WERI-Rb-1 (cell line): ENCODE measurements around the gene COMMD3.
"Not testable (repeated sequence)": the region's sequence is repeated elsewhere in the genome, so short reads cannot be mapped to it uniquely, and the experiment has no call there.

ENCODE experiments used
- DNase-seq: peaks from one replicate; pipeline ENCODE4 v3.0.0-alpha.2; 2020
- H3K27ac ChIP-seq: fragments of 250-450 bp; sonication (Bioruptor Pico); 2 replicates; pipeline ENCODE4 v1.5.1; 2020; ENCODE audit warnings: mild to moderate bottlenecking, moderate library complexity
- H3K27me3 ChIP-seq: fragments of 250-450 bp; sonication (Bioruptor Pico); 2 replicates; pipeline ENCODE4 v1.5.1; 2021; ENCODE audit warnings: mild to moderate bottlenecking, low read depth, moderate library complexity; ENCODE audit not compliant: insufficient read depth, severe bottlenecking
- H3K36me3 ChIP-seq: fragments of 250-450 bp; sonication (Bioruptor Pico); 2 replicates; pipeline ENCODE4 v1.5.1; 2020; ENCODE audit warnings: mild to moderate bottlenecking, moderate library complexity
- H3K4me3 ChIP-seq: 2 replicates; pipeline ENCODE4 v1.5.1; 2011; ENCODE audit warnings: low read depth, mild to moderate bottlenecking, control low read depth, low read length
- H3K9me3 ChIP-seq: fragments of 250-450 bp; sonication (Bioruptor Pico); 2 replicates; pipeline ENCODE4 v1.5.1; 2021; ENCODE audit warnings: mild to moderate bottlenecking, moderate library complexity; ENCODE audit not compliant: severe bottlenecking
- TF ChIP-seq, protein P1 (sequence below): IDR thresholded peaks from 2 replicates; pipeline ENCODE4 v1.5.1; 2011; ENCODE audit warnings: low read depth, mild to moderate bottlenecking, control low read depth, inconsistent platforms, low read length

The COMMD3 gene

DNA sequence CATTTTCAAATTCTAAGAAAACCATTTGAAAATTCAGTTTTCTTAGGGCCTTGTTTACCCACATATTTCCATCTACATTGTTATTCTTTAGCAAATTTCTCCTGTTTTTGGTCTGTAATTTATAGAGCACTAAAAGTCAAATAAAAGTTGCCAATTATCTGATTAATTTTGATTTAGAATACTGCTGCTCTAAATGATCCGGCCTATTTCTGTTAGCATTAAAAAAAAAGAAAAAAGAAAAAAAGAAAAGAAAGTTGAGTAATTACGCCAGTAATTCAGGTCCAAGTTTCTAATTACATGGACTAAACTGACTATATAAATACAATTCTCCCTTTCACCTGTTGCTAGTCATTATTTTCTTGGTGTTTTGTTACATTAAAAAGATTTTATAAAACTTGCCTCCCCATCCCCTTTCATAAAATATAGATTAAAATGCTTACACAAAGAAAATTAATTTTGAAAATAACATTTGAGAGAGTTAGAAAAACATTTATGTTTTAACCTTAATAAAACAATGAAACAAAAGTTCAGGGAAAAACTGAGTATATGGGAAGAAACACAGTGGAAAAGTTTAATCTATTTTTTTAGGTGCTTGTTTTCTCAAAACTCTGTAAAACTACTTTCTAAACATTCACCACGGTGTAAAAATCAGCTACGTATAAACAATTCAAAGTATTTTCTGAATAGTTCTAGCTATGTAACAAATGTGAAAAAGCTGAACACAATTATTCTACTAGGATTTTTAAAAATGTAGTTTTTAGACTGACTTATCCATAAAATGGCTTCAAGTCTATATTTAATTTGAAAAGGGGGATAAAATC, 6.8 kb upstream of the COMMD3 start:
- TF ChIP-seq, protein P1, sequence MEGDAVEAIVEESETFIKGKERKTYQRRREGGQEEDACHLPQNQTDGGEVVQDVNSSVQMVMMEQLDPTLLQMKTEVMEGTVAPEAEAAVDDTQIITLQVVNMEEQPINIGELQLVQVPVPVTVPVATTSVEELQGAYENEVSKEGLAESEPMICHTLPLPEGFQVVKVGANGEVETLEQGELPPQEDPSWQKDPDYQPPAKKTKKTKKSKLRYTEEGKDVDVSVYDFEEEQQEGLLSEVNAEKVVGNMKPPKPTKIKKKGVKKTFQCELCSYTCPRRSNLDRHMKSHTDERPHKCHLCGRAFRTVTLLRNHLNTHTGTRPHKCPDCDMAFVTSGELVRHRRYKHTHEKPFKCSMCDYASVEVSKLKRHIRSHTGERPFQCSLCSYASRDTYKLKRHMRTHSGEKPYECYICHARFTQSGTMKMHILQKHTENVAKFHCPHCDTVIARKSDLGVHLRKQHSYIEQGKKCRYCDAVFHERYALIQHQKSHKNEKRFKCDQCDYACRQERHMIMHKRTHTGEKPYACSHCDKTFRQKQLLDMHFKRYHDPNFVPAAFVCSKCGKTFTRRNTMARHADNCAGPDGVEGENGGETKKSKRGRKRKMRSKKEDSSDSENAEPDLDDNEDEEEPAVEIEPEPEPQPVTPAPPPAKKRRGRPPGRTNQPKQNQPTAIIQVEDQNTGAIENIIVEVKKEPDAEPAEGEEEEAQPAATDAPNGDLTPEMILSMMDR = no peak
- Histone ChIP-seq H3K36me3 (no peaks in the 10 kb centered on the region), H3K27me3 (no peaks in the 10 kb centered on the region), H3K4me3 (no peak overlapping the region), H3K9me3 (no peaks in the 10 kb centered on the region), H3K27ac (no peak overlapping the region)
- no peak for DNase-seq

DNA sequence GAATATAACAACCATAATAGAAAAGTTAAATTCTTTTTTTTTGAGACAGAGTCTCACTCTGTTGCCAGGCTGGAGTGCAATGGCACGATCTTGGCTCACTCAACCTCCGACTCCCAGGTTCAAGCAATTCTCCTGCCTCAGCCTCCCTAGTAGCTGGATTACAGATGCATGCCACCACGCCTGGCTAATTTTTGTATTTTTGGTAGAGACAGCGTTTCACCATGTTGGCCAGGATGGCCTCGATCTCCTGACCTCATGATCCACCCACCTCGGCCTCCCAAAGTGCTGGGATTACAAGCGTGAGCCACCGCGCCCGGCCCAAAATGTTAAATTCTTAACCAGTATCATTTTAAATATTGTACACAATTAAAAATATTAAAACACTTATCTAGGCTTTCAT, 6.2 kb upstream of the COMMD3 start:
- not testable (repeated sequence) for H3K36me3 ChIP-seq, H3K27me3 ChIP-seq, DNase-seq, H3K9me3 ChIP-seq, H3K27ac ChIP-seq, H3K4me3 ChIP-seq

DNA sequence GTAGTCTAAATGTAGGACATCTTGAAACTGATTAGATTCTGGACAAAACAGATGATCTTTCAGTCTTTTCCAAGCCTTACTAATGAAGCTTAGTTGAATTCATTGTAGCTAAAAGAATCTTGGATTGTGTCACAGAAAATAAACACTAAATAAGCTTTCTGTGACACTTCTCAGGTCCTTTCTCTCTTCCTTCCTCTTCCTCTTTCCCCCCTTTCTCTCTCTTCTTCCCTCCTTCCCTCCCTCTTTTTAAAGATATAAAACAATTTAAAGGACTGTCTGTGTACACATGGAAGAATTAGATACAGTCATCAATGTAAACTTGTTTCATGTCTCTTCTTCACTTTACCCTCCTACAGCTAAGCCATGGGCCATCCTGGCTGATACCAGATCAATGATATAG, 5.3 kb upstream of the COMMD3 start:
- no peak overlapping the region for H3K27ac ChIP-seq
- H3K4me3 ChIP-seq = no peak overlapping the region
- no peaks in the 10 kb centered on the region for H3K9me3 ChIP-seq
- TF ChIP-seq, protein P1 = no peak
- no peak for DNase-seq
- no peaks in the 10 kb centered on the region for H3K27me3 ChIP-seq
- H3K36me3 ChIP-seq = no peaks in the 10 kb centered on the region

DNA sequence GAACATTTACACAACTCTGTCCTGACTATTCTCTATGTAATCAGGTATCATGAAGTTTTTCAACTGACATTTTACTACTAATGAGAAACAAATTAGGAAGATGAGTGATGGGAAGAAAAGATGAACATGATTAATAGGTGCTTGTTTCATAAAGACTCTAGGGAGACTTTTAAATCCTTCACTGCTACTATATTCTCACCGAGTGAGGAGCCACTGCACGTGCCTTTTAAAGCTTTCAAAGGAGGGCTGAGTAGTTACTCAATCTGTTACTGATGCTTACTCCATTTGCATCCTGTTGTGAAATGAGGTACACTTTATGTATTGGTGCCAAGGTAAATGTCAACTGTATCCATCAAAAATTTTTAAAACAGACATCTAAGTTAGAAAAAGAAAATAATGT, 1.3 kb upstream of the COMMD3 start:
- TF ChIP-seq, protein P1 = no peak
- DNase-seq = no peak
- H3K27me3 ChIP-seq = no peaks in the 10 kb centered on the region
- no peaks in the 10 kb centered on the region for H3K9me3 ChIP-seq
- H3K27ac ChIP-seq = no peak overlapping the region
- no peaks in the 10 kb centered on the region for H3K36me3 ChIP-seq
- no peak overlapping the region for H3K4me3 ChIP-seq

DNA sequence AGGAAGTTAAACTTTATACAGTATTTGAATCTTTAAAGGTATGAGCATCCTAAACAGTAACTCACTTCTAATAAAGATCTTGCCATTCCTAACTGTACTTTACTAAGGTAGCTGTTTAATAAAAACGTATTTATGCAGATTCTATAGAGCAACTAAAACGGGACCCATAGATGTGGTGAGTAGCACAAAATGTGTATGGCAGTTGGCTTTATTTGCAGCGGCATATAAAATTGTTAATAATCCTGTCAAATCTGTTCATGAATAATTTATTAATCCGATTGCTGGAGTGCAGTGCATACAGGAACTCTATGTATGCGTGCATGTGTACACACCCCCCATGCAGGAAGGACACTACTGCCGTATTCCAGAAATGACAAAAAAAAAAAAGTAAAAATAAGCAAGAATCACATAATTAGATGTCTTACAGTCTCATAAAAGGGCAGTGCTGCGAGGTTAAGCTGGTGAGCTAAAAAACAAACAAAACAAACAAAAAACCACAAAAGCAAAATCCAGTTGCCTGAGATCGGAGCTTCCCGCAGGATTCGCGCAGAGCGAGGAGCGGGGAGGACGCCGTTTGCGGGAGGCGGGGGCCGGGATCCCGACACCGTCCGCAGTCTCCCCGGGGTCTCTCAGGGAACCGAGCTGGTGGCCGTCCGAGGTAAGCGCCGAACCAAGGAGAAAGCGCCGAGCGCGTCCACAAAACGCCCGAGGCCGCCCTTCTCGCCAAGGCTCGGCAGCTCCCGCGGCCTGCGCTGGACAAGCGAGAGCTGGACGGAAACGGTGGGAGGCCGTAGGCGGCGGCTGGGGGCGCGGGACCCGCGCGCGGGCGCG, 518 bp upstream of the COMMD3 start:
- H3K27me3 ChIP-seq = no peaks in the 10 kb centered on the region
- TF ChIP-seq, protein P1 = no peak
- H3K36me3 ChIP-seq = no peaks in the 10 kb centered on the region
- no peaks in the 10 kb centered on the region for H3K9me3 ChIP-seq
- DNase-seq = no peak
- peak overlapping the region; percentile 92 for H3K4me3 ChIP-seq
- H3K27ac ChIP-seq = peak overlapping the region; percentile 96

DNA sequence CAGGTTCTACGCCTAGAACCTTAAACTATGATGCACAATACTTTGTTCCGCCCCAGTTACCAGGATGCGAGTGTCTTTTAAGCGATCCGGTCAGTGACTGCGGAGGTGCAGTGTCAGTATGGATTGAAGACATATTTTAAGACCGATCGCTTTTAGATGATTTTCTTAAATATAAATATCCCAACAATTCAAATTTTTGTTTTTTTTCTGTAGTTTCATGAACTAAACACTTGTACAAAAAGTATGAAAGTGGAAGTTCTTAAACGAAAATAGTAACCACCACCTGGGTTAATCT, 835 bp downstream of the COMMD3 start:
- H3K36me3 ChIP-seq = no peaks in the 10 kb centered on the region
- TF ChIP-seq, protein P1 = no peak
- no peak for DNase-seq
- peak overlapping the region; percentile 92 for H3K4me3 ChIP-seq
- H3K27me3 ChIP-seq = no peaks in the 10 kb centered on the region
- peak overlapping the region; percentile 96 for H3K27ac ChIP-seq
- no peaks in the 10 kb centered on the region for H3K9me3 ChIP-seq
